GM18517 (cell line): ENCODE results near the gene SLC44A4.
A peak's percentile ranks its signal among the peaks of the same experiment; 100 is the strongest.
"Not testable (repeated sequence)": the region's sequence is repeated elsewhere in the genome, so short reads cannot be mapped to it uniquely, and the experiment has no call there.

ENCODE experiments used
- ATAC-seq: cut with Tn5 transposase; IDR thresholded peaks from one replicate; pipeline ENCODE4 v1.9.1; 2021; ENCODE audit warnings: mild to moderate bottlenecking, moderate library complexity; ENCODE audit not compliant: unreplicated experiment

Gene SLC44A4

GRCh38 chr6:31860349-31860748, 18.4 kb downstream of the SLC44A4 start:
- ATAC-seq: no peak

GRCh38 chr6:31859923-31860322, 18.9 kb downstream of the SLC44A4 start:
- no peak for ATAC-seq

- ATAC-seq: no peak
Measured at GRCh38 chr6:31858707-31859106, 20.1 kb downstream of the SLC44A4 start.

GRCh38 chr6:31857774-31858173, 21.0 kb downstream of the SLC44A4 start:
- ATAC-seq: not testable (repeated sequence)

- ATAC-seq: not testable (repeated sequence)
Measured at GRCh38 chr6:31851980-31852718, 26.6 kb downstream of the SLC44A4 start.

GRCh38 chr6:31851485-31851832, 27.3 kb downstream of the SLC44A4 start:
- ATAC-seq: no peak

- no peak for ATAC-seq
Measured at GRCh38 chr6:31850765-31851484, 27.9 kb downstream of the SLC44A4 start.

- no peak for ATAC-seq
Measured at GRCh38 chr6:31847276-31847978, 31.4 kb downstream of the SLC44A4 start.

- no peak for ATAC-seq
Measured at GRCh38 chr6:31844507-31844906, 34.3 kb downstream of the SLC44A4 start.

GRCh38 chr6:31842053-31842452, 36.7 kb downstream of the SLC44A4 start:
- ATAC-seq: no peak

GRCh38 chr6:31839779-31840126, 39.0 kb downstream of the SLC44A4 start:
- not testable (repeated sequence) for ATAC-seq

- ATAC-seq: no peak
Measured at GRCh38 chr6:31838968-31839367, 39.8 kb downstream of the SLC44A4 start.

- ATAC-seq: not testable (repeated sequence)
Measured at GRCh38 chr6:31838114-31838553, 40.7 kb downstream of the SLC44A4 start.

GRCh38 chr6:31837369-31838113, 41.3 kb downstream of the SLC44A4 start:
- ATAC-seq: no peak

- ATAC-seq: no peak
Measured at GRCh38 chr6:31836474-31837368, 42.1 kb downstream of the SLC44A4 start.

- no peak for ATAC-seq
Measured at GRCh38 chr6:31836047-31836473, 42.7 kb downstream of the SLC44A4 start.

GRCh38 chr6:31834367-31835250, 44.2 kb downstream of the SLC44A4 start:
- peak; percentile 41 for ATAC-seq

- ATAC-seq: no peak
Measured at GRCh38 chr6:31831350-31832215, 47.2 kb downstream of the SLC44A4 start.
